Caco-2 (cell line): Measurements from ENCODE around the gene OR2T11. TPM values are rescaled to one million over a fixed set of nuclear protein-coding genes. Genes with fewer than 3 reads are reported as not detected.
"Not testable (repeated sequence)": the region's sequence is repeated elsewhere in the genome, so short reads cannot be mapped to it uniquely, and the experiment has no call there.

Experiments used
- Bru-seq: library from RNA; stranded (reverse); fragments of 400-500 nt; gene quantifications from one replicate; lab custom pipeline; 2021; lab: Mats Ljungman, UMichigan
- BruChase-seq, 2 experiments: library from RNA; stranded (reverse); fragments of 400-500 nt; gene quantifications; one replicate each; lab custom pipeline; 2021; lab: Mats Ljungman, UMichigan
- BruUV-seq: library from RNA; stranded (reverse); fragments of 400-500 nt; replicated peaks from 2 replicates; lab custom pipeline; 2021; lab: Mats Ljungman, UMichigan
- CTCF ChIA-PET: fragments of 300-600 bp; sonication (Branson Sonifier 250); formaldehyde crosslinking; loops from one replicate; lab custom pipeline; 2022; ENCODE audit warnings: antibody characterized with exemption; lab: Charles Lee
- POLR2A ChIA-PET: fragments of 300-600 bp; sonication (Branson Sonifier 250); formaldehyde crosslinking; loops from one replicate; lab custom pipeline; 2022; ENCODE audit warnings: antibody characterized with exemption; lab: Charles Lee
- DNase-seq, 2 experiments: peaks; one replicate each; pipeline versions ENCODE4 v3.0.0 to v3.0.0-alpha.2; 2020 to 2022
- H3K27me3 ChIP-seq: replicated peaks from 2 replicates; pipeline ENCODE4 v1.6.0; 2011; ENCODE audit warnings: low read length; ENCODE audit not compliant: control insufficient read depth, insufficient read depth
- H3K36me3 ChIP-seq: 2 replicates; pipeline ENCODE4 v1.5.1; 2011; ENCODE audit warnings: low read length; ENCODE audit not compliant: control insufficient read depth, insufficient read depth
- H3K4me1 ChIP-seq: fragments of 250-450 bp; sonication (Bioruptor Pico); 2 replicates; pipeline ENCODE4 v1.5.1; 2020; ENCODE audit warnings: mild to moderate bottlenecking
- H3K4me3 ChIP-seq: 2 replicates; pipeline ENCODE4 v1.5.1; 2011; ENCODE audit warnings: low read depth, mild to moderate bottlenecking, control low read depth, low read length
- H3K9me3 ChIP-seq: fragments of 250-450 bp; sonication (Bioruptor Pico); 2 replicates; pipeline ENCODE4 v1.5.1; 2020; ENCODE audit warnings: mild to moderate bottlenecking, moderate library complexity
- H3K27ac Mint-ChIP-seq: one replicate; pipeline ENCODE4 v1.8.0; 2022; ENCODE audit warnings: mixed read lengths; ENCODE audit not compliant: unreplicated experiment
- H3K27me3 Mint-ChIP-seq: one replicate; pipeline ENCODE4 v1.8.0; 2022; ENCODE audit warnings: mixed read lengths; ENCODE audit not compliant: insufficient read depth, unreplicated experiment
- H3K36me3 Mint-ChIP-seq: one replicate; pipeline ENCODE4 v1.8.0; 2022; ENCODE audit warnings: mild to moderate bottlenecking, mixed read lengths; ENCODE audit not compliant: insufficient read depth, unreplicated experiment
- H3K4me1 Mint-ChIP-seq: one replicate; pipeline ENCODE4 v1.8.0; 2022; ENCODE audit warnings: low read depth, mixed read lengths; ENCODE audit not compliant: unreplicated experiment
- H3K4me3 Mint-ChIP-seq: one replicate; pipeline ENCODE4 v1.8.0; 2022; ENCODE audit warnings: mild to moderate bottlenecking, moderate library complexity, mixed read lengths; ENCODE audit not compliant: unreplicated experiment
- H3K9me3 Mint-ChIP-seq: one replicate; pipeline ENCODE4 v1.8.0; 2022; ENCODE audit warnings: mixed read lengths; ENCODE audit not compliant: unreplicated experiment
- intact Hi-C: fragments of 100-400 bp; cut with micrococcal nuclease; formaldehyde crosslinking; loops from one replicate; pipeline ENCODE4 v1.10.0; 2022; ENCODE audit not compliant: unreplicated experiment
- long read RNA-seq: library from polyadenylated mRNA; stranded (forward); transcript quantifications from one replicate; pipeline ENCODE4 v2.0.0, GENCODE V29; 2022
- total RNA-seq: library from RNA; stranded (reverse); gene quantifications from 2 replicates; pipeline ENCODE4 v1.2.3, GENCODE V29; 2022
- TF ChIP-seq, protein P1 (sequence below), 2 experiments: fragments of 200-600 bp in 1 of 2; IDR thresholded peaks; 1 replicate in 1 of 2; 2 replicates in 1 of 2; pipeline versions ENCODE4 v1.5.1 to v1.8.0; 2011 to 2022; ENCODE audit warnings: antibody characterized with exemption in 1 of 2, control low read depth in 1 of 2, inconsistent platforms in 1 of 2, low read depth in 1 of 2, low read length in 1 of 2, mild to moderate bottlenecking in 1 of 2, moderate library complexity in 1 of 2; ENCODE audit not compliant: insufficient read depth in 1 of 2, severe bottlenecking in 1 of 2, unreplicated experiment in 1 of 2

OR2T11 gene, protein sequence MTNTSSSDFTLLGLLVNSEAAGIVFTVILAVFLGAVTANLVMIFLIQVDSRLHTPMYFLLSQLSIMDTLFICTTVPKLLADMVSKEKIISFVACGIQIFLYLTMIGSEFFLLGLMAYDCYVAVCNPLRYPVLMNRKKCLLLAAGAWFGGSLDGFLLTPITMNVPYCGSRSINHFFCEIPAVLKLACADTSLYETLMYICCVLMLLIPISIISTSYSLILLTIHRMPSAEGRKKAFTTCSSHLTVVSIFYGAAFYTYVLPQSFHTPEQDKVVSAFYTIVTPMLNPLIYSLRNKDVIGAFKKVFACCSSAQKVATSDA
- total RNA-seq (not detected in 2 replicates), Bru-seq, nascent RNA (not detected), BruChase-seq, experiment 1, labeled RNA remaining after a 2-hour chase (not detected), BruChase-seq, experiment 2, labeled RNA remaining after a 6-hour chase (not detected)
- long read RNA-seq = 0 reads

DNA sequence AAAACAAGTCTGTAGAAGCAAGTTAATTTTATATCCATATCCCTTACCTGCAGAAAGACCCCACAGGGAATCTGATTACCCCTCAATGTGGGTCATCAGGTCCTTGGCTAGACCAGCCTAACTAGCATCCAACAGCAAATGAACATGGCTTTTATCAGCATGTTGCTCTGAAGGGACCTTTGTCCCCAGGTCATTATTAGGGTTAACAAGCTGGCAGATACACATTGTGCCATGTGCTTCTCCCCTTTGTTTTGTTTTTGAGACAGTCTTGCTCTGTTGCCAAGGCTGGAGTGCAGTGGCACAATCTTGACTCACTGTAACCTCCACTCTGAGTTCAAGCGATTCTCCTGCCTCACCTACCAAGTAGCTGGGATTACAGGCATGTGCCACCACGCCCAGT lies at the start of gene OR2T11:
TSS of gene OR2T11 (minus strand) at position 101 of the 400 bp plus-strand sequence. CDS start 7,963 bp downstream, outside the sequence.
- H3K27me3 Mint-ChIP-seq, H3K36me3 ChIP-seq, H3K27me3 ChIP-seq, intact Hi-C loops, H3K27ac Mint-ChIP-seq, DNase-seq, H3K36me3 Mint-ChIP-seq, H3K4me3 ChIP-seq, H3K4me1 Mint-ChIP-seq, H3K9me3 ChIP-seq, H3K4me3 Mint-ChIP-seq, CTCF ChIA-PET, POLR2A ChIA-PET, H3K9me3 Mint-ChIP-seq, H3K4me1 ChIP-seq, BruUV-seq: not testable (repeated sequence)

DNA sequence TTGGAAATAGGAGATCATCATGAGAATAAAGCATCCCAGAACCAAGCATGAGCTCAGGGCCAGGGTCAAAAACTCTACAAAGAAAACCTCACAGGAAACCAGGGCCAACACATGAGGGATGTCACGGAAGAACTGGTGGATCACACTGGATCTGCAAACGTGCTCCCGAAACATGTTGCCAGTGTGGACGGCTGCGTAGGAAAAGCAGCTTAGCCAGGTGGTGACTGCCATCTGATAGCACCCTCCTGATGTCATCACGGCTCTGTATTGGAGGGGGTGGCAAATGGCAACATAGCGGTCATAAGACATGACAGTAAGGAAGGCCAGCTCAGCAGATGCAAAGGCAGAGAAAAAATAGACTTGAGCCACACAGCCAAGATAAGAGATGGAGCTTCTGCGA lies 46.8 kb upstream of the OR2T11 start:
- ChIA-PET POLR2A (no interaction called here), CTCF (no interaction called here)
- BruUV-seq = no TSS peak
- H3K9me3 ChIP-seq = no peaks in the 10 kb centered on the region
- no peak overlapping the region for H3K27ac Mint-ChIP-seq
- no peaks in the 10 kb centered on the region for H3K4me1 ChIP-seq
- H3K4me1 Mint-ChIP-seq = no peaks in the 10 kb centered on the region
- TF ChIP-seq, protein P1, sequence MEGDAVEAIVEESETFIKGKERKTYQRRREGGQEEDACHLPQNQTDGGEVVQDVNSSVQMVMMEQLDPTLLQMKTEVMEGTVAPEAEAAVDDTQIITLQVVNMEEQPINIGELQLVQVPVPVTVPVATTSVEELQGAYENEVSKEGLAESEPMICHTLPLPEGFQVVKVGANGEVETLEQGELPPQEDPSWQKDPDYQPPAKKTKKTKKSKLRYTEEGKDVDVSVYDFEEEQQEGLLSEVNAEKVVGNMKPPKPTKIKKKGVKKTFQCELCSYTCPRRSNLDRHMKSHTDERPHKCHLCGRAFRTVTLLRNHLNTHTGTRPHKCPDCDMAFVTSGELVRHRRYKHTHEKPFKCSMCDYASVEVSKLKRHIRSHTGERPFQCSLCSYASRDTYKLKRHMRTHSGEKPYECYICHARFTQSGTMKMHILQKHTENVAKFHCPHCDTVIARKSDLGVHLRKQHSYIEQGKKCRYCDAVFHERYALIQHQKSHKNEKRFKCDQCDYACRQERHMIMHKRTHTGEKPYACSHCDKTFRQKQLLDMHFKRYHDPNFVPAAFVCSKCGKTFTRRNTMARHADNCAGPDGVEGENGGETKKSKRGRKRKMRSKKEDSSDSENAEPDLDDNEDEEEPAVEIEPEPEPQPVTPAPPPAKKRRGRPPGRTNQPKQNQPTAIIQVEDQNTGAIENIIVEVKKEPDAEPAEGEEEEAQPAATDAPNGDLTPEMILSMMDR (IDR thresholded peaks at IDR 0.05; ENCODE audit: insufficient read depth in 1 of 2, low read depth in 1 of 2, low read length in 1 of 2, severe bottlenecking in 1 of 2, unreplicated experiment in 1 of 2) = no peak
- H3K27me3 ChIP-seq = no peaks in the 10 kb centered on the region
- H3K27me3 Mint-ChIP-seq = no peaks in the 10 kb centered on the region
- H3K36me3 Mint-ChIP-seq = no peaks in the 10 kb centered on the region
- H3K4me3 Mint-ChIP-seq = no peak overlapping the region
- H3K4me3 ChIP-seq = no peak overlapping the region
- H3K9me3 Mint-ChIP-seq = no peaks in the 10 kb centered on the region
- no peak for DNase-seq
- intact Hi-C loops = no loop called here
- H3K36me3 ChIP-seq = no peaks in the 10 kb centered on the region

DNA sequence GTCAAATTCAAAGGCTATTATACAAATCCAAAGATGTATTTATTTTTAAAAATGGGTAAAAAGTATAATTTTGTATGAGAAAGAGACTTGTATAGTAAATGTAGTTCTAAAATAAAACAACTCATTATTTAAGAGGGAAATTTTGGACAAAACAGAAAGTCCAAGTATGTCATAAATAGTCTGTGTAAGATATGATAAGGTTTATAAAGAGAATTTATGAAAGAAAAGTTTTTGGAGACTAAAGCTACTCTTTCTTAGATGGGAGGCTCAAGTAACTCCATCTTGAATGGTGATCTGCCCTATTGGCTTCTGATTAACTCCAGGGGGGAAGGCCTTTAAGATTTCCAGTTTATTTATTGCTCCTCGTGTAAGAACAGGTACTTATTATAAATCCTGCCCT lies 35.1 kb upstream of the OR2T11 start:
- intact Hi-C loops = no loop called here
- no peak overlapping the region for H3K4me3 Mint-ChIP-seq
- H3K9me3 Mint-ChIP-seq = peaks cover 10% of the 10 kb centered on the region
- Histone ChIP-seq H3K36me3 (no peaks in the 10 kb centered on the region), H3K4me3 (no peak overlapping the region), H3K27me3 (no peaks in the 10 kb centered on the region), H3K4me1 (no peaks in the 10 kb centered on the region), H3K9me3 (no peaks in the 10 kb centered on the region; the same call in 1 of the 2 replicates)
- no peaks in the 10 kb centered on the region for H3K27me3 Mint-ChIP-seq
- POLR2A ChIA-PET = no interaction called here
- no peak overlapping the region for H3K27ac Mint-ChIP-seq
- no peak for DNase-seq
- BruUV-seq = no TSS peak
- H3K4me1 Mint-ChIP-seq = no peaks in the 10 kb centered on the region
- no peaks in the 10 kb centered on the region for H3K36me3 Mint-ChIP-seq
- CTCF ChIA-PET = no interaction called here
- TF ChIP-seq, protein P1 (IDR thresholded peaks at IDR 0.05; ENCODE audit: insufficient read depth in 1 of 2, low read depth in 1 of 2, low read length in 1 of 2, severe bottlenecking in 1 of 2, unreplicated experiment in 1 of 2) = no peak

DNA sequence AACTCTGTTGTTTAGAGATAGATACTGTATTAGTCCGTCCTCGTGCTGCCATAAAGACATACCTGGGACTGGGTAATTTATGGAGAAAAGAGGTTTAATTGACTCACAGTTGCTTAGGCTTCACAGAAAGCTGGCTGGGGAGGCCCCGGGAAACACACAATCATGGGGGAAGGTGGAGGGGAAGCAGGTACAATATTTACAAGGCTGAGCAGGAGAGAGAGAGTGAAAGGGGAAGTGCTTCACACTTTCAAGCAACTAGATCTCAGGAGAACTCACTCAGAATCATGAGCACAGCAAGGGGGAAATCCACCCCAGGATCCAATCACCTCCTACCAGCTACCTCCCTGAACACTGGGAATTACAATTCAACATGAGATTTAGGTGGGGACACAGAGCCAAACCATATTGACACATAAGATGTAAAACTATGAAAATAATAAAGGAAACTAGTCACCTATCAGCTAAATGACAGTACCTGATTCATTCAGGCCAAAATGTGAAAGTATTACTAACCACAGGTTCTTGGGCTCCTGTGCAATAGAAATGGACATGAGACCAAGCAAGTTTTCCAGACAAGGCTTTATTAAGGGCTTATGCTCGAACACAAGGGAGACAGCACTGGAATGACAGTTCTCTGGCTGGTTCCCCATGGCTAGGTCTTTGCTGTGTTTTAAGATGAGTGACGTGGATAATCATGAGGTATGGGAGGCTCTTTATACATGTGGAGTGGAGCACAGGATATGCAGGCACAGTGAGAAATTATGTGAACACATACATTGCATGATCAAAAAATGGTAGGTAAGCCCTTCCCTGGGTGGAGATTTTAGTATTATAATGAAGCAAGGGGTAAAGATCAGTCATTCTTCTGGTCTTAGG lies 28.8 kb upstream of the OR2T11 start:
- H3K4me3 Mint-ChIP-seq, H3K9me3 Mint-ChIP-seq, CTCF ChIA-PET, H3K9me3 ChIP-seq, H3K27me3 ChIP-seq, H3K36me3 Mint-ChIP-seq, H3K27me3 Mint-ChIP-seq, DNase-seq, H3K36me3 ChIP-seq, H3K4me1 Mint-ChIP-seq, H3K4me1 ChIP-seq, H3K4me3 ChIP-seq, H3K27ac Mint-ChIP-seq, intact Hi-C loops, POLR2A ChIA-PET, BruUV-seq: not testable (repeated sequence)

DNA sequence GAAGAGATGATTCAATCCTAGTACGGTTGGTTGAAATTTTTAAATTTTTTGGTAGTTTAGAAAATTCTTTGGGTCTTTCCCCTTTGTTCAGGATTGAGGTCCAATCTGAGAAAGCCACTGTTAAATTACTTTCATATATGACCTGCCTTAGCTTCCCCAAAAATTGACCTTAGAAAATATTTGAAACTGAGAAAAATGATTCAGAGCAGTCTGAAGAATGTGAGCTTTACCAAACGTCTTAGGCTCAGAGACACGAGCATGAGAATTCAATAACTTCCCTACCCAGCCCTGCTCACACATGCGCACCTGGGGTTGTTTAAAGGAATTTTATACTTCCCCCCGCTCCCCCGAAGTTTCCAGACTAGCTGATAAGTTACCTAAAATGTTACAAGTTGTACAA lies 21.9 kb upstream of the OR2T11 start:
- H3K27me3 ChIP-seq, H3K27me3 Mint-ChIP-seq, H3K36me3 Mint-ChIP-seq, BruUV-seq, POLR2A ChIA-PET, H3K4me1 Mint-ChIP-seq, H3K27ac Mint-ChIP-seq, H3K9me3 ChIP-seq, CTCF ChIA-PET, H3K4me3 Mint-ChIP-seq, DNase-seq, H3K36me3 ChIP-seq, H3K4me1 ChIP-seq, H3K4me3 ChIP-seq, intact Hi-C loops, H3K9me3 Mint-ChIP-seq: not testable (repeated sequence)
